IMR-90 (cell line): ENCODE measurements around the gene GLE1. TPM values are rescaled to one million over a fixed set of nuclear protein-coding genes. Genes with fewer than 3 reads are reported as not detected.

Experiments
- ATAC-seq: fragments of 200-7000 bp; cut with Tn5 transposase; 2 replicates; pipeline ENCODE4 v1.9.1; 2020; ENCODE audit warnings: low read depth, mild to moderate bottlenecking, moderate library complexity
- BruUV-seq: library from RNA; stranded (reverse); fragments of 400-500 nt; replicated peaks from 2 replicates; lab custom pipeline; 2021; lab: Mats Ljungman, UMichigan
- CTCF ChIA-PET: fragments of 300-600 bp; formaldehyde crosslinking; extraction: SDS; loops from one replicate; lab custom pipeline; 2021; ENCODE audit warnings: antibody characterized with exemption; lab: Yijun Ruan, JAX
- POLR2A ChIA-PET: fragments of 300-600 bp; sonication (Branson Sonifier 250); formaldehyde crosslinking; loops from one replicate; lab custom pipeline; 2022; ENCODE audit warnings: antibody characterized with exemption; ENCODE audit not compliant: unreplicated experiment; lab: Charles Lee
- DNase-seq: peaks from one replicate; pipeline ENCODE4 v3.0.0; 2013
- H2AFZ ChIP-seq: replicated peaks from 2 replicates; pipeline ENCODE3; 2013; ENCODE audit warnings: low read length, mild to moderate bottlenecking; ENCODE audit not compliant: poor library complexity
- H2AK5ac ChIP-seq: 2 replicates; pipeline ENCODE4 v1.6.1; 2013; ENCODE audit warnings: low read depth, low read length, inconsistent platforms
- H2AK9ac ChIP-seq: replicated peaks from 2 replicates; pipeline ENCODE3; 2013; ENCODE audit warnings: mild to moderate bottlenecking, low read depth, low read length, moderate library complexity; ENCODE audit not compliant: poor library complexity
- H2BK120ac ChIP-seq: 2 replicates; pipeline ENCODE4 v1.6.1; 2013; ENCODE audit warnings: low read depth, low read length, inconsistent platforms
- H2BK15ac ChIP-seq: 3 replicates; pipeline ENCODE4 v1.6.1; 2013; ENCODE audit warnings: low read depth, low read length, inconsistent platforms
- H2BK20ac ChIP-seq: 2 replicates; pipeline ENCODE4 v1.6.1; 2013; ENCODE audit warnings: low read depth, mild to moderate bottlenecking, inconsistent platforms, low read length, moderate library complexity
- H2BK5ac ChIP-seq: 2 replicates; pipeline ENCODE4 v1.6.1; 2013; ENCODE audit warnings: mild to moderate bottlenecking, low read depth, low read length, inconsistent platforms; ENCODE audit not compliant: poor library complexity, severe bottlenecking
- H3K14ac ChIP-seq: replicated peaks from 2 replicates; pipeline ENCODE4 v1.6.1; 2013; ENCODE audit warnings: low read depth, low read length, inconsistent platforms
- H3K18ac ChIP-seq: 2 replicates; pipeline ENCODE4 v1.6.1; 2013; ENCODE audit warnings: low read depth, low read length, control low read depth
- H3K23ac ChIP-seq: 2 replicates; pipeline ENCODE4 v1.6.1; 2013; ENCODE audit warnings: low read depth, low read length, inconsistent platforms
- H3K27ac ChIP-seq: 2 replicates; pipeline ENCODE4 v1.5.1; 2013; ENCODE audit warnings: mild to moderate bottlenecking, control low read depth, low read length; ENCODE audit not compliant: insufficient read depth
- H3K27me3 ChIP-seq: 2 replicates; pipeline ENCODE4 v1.6.1; 2013; ENCODE audit warnings: low read length; ENCODE audit not compliant: control insufficient read depth, insufficient read depth
- H3K36me3 ChIP-seq: 2 replicates; pipeline ENCODE4 v1.6.1; 2013; ENCODE audit warnings: low read length, mixed read lengths; ENCODE audit not compliant: control insufficient read depth, insufficient read depth
- H3K4ac ChIP-seq: 2 replicates; pipeline ENCODE4 v1.6.1; 2013; ENCODE audit warnings: low read depth, low read length, inconsistent platforms
- H3K4me1 ChIP-seq: 2 replicates; pipeline ENCODE4 v1.6.1; 2013; ENCODE audit warnings: low read length, mixed read lengths; ENCODE audit not compliant: control insufficient read depth, insufficient read depth
- H3K4me2 ChIP-seq: 2 replicates; pipeline ENCODE4 v1.6.1; 2013; ENCODE audit warnings: low read depth, mild to moderate bottlenecking, control low read depth, low read length, moderate library complexity
- H3K4me3 ChIP-seq: 2 replicates; pipeline ENCODE4 v1.5.1; 2013; ENCODE audit warnings: low read depth, mild to moderate bottlenecking, control low read depth, low read length, moderate library complexity; ENCODE audit not compliant: insufficient read depth
- H3K56ac ChIP-seq: 2 replicates; pipeline ENCODE4 v1.6.1; 2013; ENCODE audit warnings: low read length, inconsistent platforms; ENCODE audit not compliant: insufficient read depth; ENCODE audit errors: extremely low read depth
- H3K79me1 ChIP-seq, 2 experiments: 2 replicates each; pipeline ENCODE4 v1.6.1; 2013; ENCODE audit warnings: low read length in 2 of 2, inconsistent platforms in 1 of 2, low read depth in 1 of 2
- H3K9ac ChIP-seq: 2 replicates; pipeline ENCODE4 v1.6.1; 2013; ENCODE audit warnings: low read depth, low read length, control low read depth
- H3K9me1 ChIP-seq: 2 replicates; pipeline ENCODE4 v1.6.1; 2013; ENCODE audit warnings: low read length, inconsistent platforms; ENCODE audit not compliant: insufficient read depth
- H3K9me3 ChIP-seq: 2 replicates; pipeline ENCODE4 v1.6.1; 2013; ENCODE audit warnings: low read length; ENCODE audit not compliant: control insufficient read depth, insufficient read depth
- H4K20me1 ChIP-seq: 2 replicates; pipeline ENCODE4 v1.6.1; 2013; ENCODE audit warnings: low read length, inconsistent platforms; ENCODE audit not compliant: insufficient read depth
- H4K5ac ChIP-seq: 2 replicates; pipeline ENCODE4 v1.6.1; 2013; ENCODE audit warnings: mild to moderate bottlenecking, low read depth, low read length, control low read depth
- H4K8ac ChIP-seq, 2 experiments: 2 replicates each; pipeline ENCODE4 v1.6.1; 2013; ENCODE audit warnings: low read depth in 2 of 2, low read length in 2 of 2, control low read depth in 1 of 2, inconsistent platforms in 1 of 2
- H4K91ac ChIP-seq: 2 replicates; pipeline ENCODE4 v1.6.1; 2013; ENCODE audit warnings: low read depth, low read length, inconsistent platforms; ENCODE audit not compliant: insufficient read depth
- CHD1 ChIP-seq: IDR thresholded peaks from 2 replicates; pipeline ENCODE4 v1.6.1; 2012; ENCODE audit warnings: low read depth, low read length, improper control_type of control experiment
- whole genome bisulfite sequencing, 2 experiments: methylation state at CpG; one replicate each; pipeline versions ENCODE4 v1.1.5 to v1.1.7; 2013; ENCODE audit warnings: missing lambda C conversion rate in 2 of 2; ENCODE audit not compliant: insufficient read length in 1 of 2; ENCODE audit errors: extremely low coverage in 2 of 2; 5-methylcytosine and 5-hydroxymethylcytosine counted together
- dilution Hi-C: fragments of 300-500 bp; cut with HindIII; formaldehyde crosslinking; loops from one replicate; pipeline ENCODE4 v1.14.3; 2018; ENCODE audit warnings: low sequenced_read_pairs; ENCODE audit not compliant: unreplicated experiment
- in situ Hi-C: fragments of 300-500 bp; cut with MboI; formaldehyde crosslinking; loops from 3 replicates; pipeline ENCODE4 v1.14.3; 2019; ENCODE audit warnings: low sequenced_read_pairs, inconsistent platforms, mixed read lengths
- intact Hi-C: fragments of 100-400 bp; cut with micrococcal nuclease; formaldehyde crosslinking; loops from 2 replicates; pipeline ENCODE4 v1.10.0; 2022
- polyA plus RNA-seq, 3 experiments: library from polyadenylated mRNA; depleted of rRNA; stranded (reverse); fragments of >200 nt; gene quantifications; 2 replicates each; pipeline ENCODE4 v1.2.3, GENCODE V29; 2012; ENCODE audit warnings: low replicate concordance in 1 of 3
- total RNA-seq: library from RNA; depleted of rRNA; stranded (reverse); fragments of >200 nt; gene quantifications from 2 replicates; pipeline ENCODE4 v1.2.3, GENCODE V29; 2012
- TF ChIP-seq, protein P1 (sequence below): conservative IDR thresholded peaks from 2 replicates; pipeline ENCODE4 v1.5.1; 2012; ENCODE audit warnings: mild to moderate bottlenecking, low read depth, low read length, improper control_type of control experiment

The GLE1 gene
- total and polyA plus RNA-seq, 2 of the 4 experiments (the other 2 are of a cell fraction), result 14.3 to 39.4 TPM

GRCh38 chr9:128577206-128577605 lies 72.7 kb downstream of the GLE1 start:
- in situ Hi-C loops, result no loop called here

More at GRCh38 chr9:128577206-128577605, 72.7 kb downstream of the GLE1 start:
- BruUV-seq, result TSS peak; percentile 93
- no peaks in the 10 kb centered on the region for H3K4me1 ChIP-seq
- peaks cover 16% of the 10 kb centered on the region for H3K9me1 ChIP-seq
- H3K4ac ChIP-seq, result no peak overlapping the region
- POLR2A ChIA-PET, result no interaction called here
- no peak overlapping the region for H3K23ac ChIP-seq
- peaks cover 17% of the 10 kb centered on the region for H4K20me1 ChIP-seq
- no peaks in the 10 kb centered on the region for H3K27me3 ChIP-seq
- H3K36me3 ChIP-seq, result peaks cover 72% of the 10 kb centered on the region
- no peak overlapping the region for H2BK20ac ChIP-seq
- no peak overlapping the region for H2BK15ac ChIP-seq
- no peak overlapping the region for H3K4me2 ChIP-seq
- H4K5ac ChIP-seq, result no peak overlapping the region
- no peak overlapping the region for H4K8ac ChIP-seq
- no peak overlapping the region for H3K18ac ChIP-seq
- H3K9me3 ChIP-seq, result no peaks in the 10 kb centered on the region
- no peak overlapping the region for H2BK5ac ChIP-seq
- H4K91ac ChIP-seq, result no peak overlapping the region
- no peak overlapping the region for H2AFZ ChIP-seq
- intact Hi-C loops (loop anchor here (5.0 to 10.0 kb wide), 2 partner anchors 35 to 118 kb away; no protein-coding TSS in a partner anchor), dilution Hi-C loops (no loop called here)
- DNase-seq (no peak), ATAC-seq (no peak)
- CTCF ChIA-PET, result no interaction called here
- no peak overlapping the region for H2AK9ac ChIP-seq
- no peak for TF ChIP-seq CHD1
- TF ChIP-seq, protein P1, sequence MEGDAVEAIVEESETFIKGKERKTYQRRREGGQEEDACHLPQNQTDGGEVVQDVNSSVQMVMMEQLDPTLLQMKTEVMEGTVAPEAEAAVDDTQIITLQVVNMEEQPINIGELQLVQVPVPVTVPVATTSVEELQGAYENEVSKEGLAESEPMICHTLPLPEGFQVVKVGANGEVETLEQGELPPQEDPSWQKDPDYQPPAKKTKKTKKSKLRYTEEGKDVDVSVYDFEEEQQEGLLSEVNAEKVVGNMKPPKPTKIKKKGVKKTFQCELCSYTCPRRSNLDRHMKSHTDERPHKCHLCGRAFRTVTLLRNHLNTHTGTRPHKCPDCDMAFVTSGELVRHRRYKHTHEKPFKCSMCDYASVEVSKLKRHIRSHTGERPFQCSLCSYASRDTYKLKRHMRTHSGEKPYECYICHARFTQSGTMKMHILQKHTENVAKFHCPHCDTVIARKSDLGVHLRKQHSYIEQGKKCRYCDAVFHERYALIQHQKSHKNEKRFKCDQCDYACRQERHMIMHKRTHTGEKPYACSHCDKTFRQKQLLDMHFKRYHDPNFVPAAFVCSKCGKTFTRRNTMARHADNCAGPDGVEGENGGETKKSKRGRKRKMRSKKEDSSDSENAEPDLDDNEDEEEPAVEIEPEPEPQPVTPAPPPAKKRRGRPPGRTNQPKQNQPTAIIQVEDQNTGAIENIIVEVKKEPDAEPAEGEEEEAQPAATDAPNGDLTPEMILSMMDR, result no peak
- peaks cover 32 to 40% of the 10 kb centered on the region in 2 experiments for H3K79me1 ChIP-seq
- no peak overlapping the region for H3K27ac ChIP-seq
- WGBS, 2 experiments, result 87% methylated on average over 3 of the region's 8 CpGs; no CpG with 5 or more reads in 1 of the 2 experiments
- no peak overlapping the region for H3K56ac ChIP-seq
- H2AK5ac ChIP-seq, result no peak overlapping the region
- no peak overlapping the region for H3K4me3 ChIP-seq
- no peak overlapping the region for H3K14ac ChIP-seq
- no peak overlapping the region for H3K9ac ChIP-seq
- H2BK120ac ChIP-seq, result no peak overlapping the region
